T47D (cell line): ENCODE data around the gene FLOT2.
"Not testable (repeated sequence)": the region's sequence is repeated elsewhere in the genome, so short reads cannot be mapped to it uniquely, and the experiment has no call there.

Source experiments
- DNase-seq, 2 experiments: peaks; one replicate each; pipeline versions ENCODE4 v3.0.0 to v3.0.0-alpha.2; 2011 to 2012; ENCODE audit warnings: low read depth in 1 of 2, low spot score in 1 of 2
- JUND ChIP-seq: IDR thresholded peaks from 2 replicates; pipeline ENCODE4 v1.6.1; 2012; ENCODE audit warnings: low read depth
- in situ Hi-C: cut with HindIII; loops from 2 replicates; pipeline ENCODE4 v1.10.0; 2016; ENCODE audit warnings: low sequenced_read_pairs, low pct_unique_long_range_greater_than_20kb

FLOT2 gene, protein sequence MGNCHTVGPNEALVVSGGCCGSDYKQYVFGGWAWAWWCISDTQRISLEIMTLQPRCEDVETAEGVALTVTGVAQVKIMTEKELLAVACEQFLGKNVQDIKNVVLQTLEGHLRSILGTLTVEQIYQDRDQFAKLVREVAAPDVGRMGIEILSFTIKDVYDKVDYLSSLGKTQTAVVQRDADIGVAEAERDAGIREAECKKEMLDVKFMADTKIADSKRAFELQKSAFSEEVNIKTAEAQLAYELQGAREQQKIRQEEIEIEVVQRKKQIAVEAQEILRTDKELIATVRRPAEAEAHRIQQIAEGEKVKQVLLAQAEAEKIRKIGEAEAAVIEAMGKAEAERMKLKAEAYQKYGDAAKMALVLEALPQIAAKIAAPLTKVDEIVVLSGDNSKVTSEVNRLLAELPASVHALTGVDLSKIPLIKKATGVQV

DNA sequence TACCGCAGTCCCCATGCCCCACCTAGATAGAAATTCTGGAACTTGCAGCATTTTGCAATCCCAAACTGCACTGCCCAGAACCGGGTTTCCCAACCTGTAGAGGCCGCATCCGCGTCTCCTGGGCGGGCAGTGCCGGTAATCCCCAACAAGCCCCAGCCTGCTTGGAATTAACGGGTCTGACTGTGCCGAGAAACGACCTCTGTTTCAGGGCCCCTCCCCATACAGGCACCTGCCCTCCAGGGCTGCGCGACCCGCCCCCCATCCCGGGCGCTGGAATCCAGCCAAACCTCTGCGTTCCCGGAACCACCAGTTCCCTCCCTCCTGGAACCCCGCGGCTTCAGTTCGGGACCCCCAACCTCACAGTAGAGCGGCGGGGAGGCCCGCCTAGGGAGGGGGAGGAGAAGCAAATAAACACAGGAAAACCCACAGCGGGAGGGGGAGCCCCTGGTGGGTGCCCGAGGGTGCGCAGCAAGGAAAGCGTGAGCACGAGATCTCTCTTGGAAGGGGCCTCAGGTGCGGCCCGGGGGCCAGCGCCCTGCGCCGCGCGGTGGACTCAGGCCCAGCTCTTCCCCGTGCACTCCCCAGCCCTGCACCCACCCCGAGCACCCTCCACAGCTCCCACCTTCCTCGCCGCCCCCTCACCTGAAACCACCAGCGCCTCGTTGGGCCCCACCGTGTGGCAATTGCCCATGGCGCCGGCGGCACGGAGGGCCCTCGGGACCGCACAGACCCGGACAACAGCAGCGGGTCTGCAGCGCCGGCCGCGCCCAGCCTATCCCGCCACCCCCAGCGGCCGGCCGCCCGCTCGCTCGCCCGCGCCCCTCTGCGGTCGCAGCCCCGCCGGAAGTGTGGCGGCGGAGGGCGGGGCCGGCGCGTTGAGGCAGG lies at the start of gene FLOT2:
Gene FLOT2, minus strand, starts transcription at position 850 of the 885 bp plus-strand sequence. Its CDS starts 159 bp downstream, at position 691.
- DNase-seq = peak; percentile 56 to 68
- TF ChIP-seq JUND = no peak
- in situ Hi-C loops = no loop called here

DNA sequence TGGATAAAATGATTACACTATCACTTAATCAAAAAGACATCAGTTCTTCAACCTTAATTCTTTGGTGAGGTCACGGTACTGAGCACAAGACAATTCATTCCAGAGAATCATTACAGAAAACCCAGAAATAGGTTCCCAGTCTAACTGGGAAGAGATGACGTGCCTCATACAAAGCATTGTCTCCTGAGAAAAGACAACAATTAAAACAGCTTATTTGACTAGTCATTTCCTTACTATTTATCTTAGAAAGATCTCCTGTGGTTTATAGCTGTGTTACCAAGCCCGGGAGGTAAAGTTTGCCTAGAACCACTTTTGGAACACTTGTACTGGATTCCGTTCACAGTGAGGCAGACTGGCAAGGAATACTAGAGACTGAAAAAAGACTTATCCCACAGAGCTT lies 48.7 kb upstream of the FLOT2 start:
- DNase-seq = peak in 1 of 2 experiments; percentile 82
- TF ChIP-seq JUND = no peak
- in situ Hi-C loops = no loop called here

DNA sequence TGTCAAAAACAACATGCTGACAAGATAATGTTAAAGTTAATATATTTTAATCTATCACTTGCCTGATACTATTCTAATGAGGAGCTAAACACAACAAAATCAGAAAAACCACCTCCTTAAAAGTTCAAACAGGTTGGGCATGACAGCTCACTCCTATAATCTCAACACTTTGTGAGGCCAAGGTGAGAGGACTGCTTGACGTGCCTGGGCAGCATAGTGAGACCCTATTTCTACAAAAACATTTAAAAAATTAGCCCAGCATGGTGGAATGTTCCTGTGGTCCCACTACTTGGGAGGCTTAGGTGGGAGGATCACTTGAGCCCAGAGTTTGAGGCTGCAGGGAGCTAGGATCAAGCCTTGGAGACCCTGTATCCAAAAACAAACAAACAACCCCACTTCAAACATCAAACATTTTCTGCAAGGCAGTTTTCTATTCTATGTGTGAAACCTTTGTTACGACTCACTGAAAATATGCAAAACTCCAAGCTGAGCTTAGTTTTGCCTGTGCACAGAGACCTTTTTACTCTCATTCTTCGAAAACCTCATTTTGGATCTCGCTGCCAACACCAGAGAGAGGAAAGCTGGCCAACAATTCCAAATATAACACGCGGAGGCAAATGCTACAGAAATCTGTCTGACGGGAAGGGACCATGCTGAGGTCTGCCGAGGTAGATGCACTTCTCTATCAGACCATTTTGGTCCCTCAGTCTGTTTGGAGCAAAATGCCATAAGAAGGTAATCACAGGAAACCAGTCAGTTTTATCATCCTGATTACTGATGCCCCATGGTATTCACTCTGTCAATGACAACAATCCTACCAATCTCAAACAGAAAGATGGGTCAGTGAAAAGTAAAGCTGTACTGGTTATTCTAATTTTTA lies 47.6 kb upstream of the FLOT2 start:
- in situ Hi-C loops = no loop called here
- TF ChIP-seq JUND = no peak
- no peak for DNase-seq

DNA sequence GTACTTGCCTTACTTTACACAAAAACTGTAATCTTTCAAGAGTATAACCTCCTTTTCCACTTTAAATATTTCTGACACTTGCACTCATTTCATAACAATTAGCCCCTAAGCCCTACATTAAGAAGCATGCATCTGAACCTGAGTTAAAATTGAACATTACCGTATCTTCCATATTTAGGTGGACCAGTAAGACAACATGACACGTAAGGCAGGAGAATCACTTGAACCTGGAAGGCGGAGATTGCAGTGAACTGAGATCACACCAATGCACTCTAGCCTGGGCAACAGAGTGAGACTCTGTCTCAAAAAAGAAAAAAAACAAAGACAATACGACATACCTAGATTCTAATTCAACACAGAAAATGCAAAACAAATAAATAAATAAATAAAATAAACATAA lies 46.8 kb upstream of the FLOT2 start:
- TF ChIP-seq JUND = no peak
- in situ Hi-C loops = no loop called here
- DNase-seq = no peak

DNA sequence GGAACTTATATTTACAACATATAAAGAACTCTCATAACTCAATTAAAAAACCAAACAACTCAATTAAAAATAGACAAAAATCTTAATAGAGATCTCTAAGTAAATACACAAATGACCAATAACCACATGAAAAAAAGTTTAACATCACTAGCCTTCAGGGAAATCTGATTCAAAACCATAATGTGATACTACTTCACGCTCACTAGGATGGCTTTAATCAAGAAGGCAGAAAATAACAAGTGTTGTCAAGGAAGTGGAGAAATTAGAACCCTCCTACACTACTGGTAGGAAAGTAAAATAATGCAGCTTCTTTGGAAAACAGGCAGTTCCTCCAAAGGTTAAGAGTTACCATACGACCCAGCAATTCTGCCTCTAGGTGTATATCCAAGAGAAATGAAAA lies 45.4 kb upstream of the FLOT2 start:
- DNase-seq = no peak
- in situ Hi-C loops = no loop called here
- no peak for TF ChIP-seq JUND

DNA sequence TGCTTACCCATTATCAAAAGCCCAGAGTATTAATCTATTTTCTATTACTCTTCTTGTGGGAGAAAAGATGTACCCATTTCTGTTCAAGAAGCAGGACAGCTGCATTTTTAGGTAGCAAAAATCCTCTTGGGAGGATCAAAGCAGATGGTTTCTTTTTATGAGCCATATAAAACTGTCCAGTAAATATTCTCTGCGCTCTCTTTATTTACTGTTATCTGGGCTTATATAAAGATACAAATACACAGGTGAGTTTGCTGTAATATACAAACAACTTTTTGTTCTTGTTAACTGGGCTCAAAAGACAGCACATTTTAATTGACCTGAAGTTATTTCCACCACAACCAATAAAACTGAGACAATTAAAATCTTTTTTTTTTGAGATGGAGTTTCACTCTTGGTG lies 43.7 kb upstream of the FLOT2 start:
- no peak for DNase-seq
- in situ Hi-C loops = no loop called here
- TF ChIP-seq JUND = no peak

DNA sequence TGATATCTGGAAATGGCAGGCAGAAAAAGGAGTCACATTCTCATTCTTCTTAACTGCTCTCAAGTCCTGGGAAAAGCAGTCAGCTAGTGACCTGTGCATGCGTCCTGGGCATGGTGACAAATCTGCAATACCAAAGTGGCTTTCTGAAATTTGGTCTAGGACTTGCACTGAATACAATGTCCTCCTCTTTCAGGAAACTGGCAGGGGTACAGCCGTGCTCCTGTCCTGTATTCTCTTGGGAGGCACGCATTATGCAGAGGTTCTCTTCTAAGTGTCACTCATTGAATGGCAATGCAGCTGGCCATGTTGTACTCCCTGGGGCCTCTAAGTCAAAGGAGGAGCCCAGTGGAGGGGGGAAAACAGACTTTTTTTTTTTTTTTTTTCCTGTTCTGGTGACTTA lies 43.1 kb upstream of the FLOT2 start:
- in situ Hi-C loops = no loop called here

DNA sequence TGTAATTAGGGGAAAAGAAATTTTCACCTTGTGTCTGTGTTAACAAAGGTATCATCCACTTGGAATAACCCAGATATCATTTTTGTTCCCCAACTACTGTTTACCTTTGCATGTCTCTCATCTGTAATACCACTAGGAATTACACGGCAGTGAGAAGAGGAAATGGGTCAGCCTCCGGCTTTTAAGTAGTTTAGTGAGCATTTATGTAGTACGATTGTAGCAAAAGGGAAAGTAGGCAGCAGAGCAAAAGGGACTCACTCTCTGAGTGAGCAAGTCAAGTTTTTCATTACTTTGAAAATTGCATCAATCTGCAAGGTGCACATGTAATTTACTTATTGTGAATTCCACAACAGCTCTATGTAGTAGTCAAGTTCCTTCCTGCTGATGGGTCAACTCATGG lies 42.6 kb upstream of the FLOT2 start:
- in situ Hi-C loops = no loop called here
- TF ChIP-seq JUND = no peak
- no peak for DNase-seq

More for the DNA sequence above, 43.1 kb upstream of the FLOT2 start:
- TF ChIP-seq JUND = no peak
- no peak for DNase-seq

DNA sequence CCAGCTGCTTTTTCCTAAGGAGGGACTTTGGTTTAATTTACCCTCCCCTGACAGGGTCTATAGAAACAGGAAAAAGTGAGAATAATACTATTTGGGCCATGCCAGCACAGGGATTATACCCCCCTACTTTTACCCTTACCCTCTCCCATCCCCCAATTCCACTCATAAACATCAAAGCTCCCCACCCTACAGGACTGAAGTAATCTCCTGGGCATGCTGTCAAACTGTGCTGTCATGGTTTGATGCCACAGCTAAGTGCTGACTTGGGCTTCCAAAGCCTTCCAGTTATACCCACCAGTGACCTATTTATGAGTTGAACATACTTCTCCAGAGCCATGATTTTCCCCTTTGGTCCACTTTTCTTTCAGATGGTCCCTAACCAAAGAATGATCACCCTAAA lies 41.0 kb upstream of the FLOT2 start:
- DNase-seq = no peak
- in situ Hi-C loops = no loop called here
- TF ChIP-seq JUND = no peak

DNA sequence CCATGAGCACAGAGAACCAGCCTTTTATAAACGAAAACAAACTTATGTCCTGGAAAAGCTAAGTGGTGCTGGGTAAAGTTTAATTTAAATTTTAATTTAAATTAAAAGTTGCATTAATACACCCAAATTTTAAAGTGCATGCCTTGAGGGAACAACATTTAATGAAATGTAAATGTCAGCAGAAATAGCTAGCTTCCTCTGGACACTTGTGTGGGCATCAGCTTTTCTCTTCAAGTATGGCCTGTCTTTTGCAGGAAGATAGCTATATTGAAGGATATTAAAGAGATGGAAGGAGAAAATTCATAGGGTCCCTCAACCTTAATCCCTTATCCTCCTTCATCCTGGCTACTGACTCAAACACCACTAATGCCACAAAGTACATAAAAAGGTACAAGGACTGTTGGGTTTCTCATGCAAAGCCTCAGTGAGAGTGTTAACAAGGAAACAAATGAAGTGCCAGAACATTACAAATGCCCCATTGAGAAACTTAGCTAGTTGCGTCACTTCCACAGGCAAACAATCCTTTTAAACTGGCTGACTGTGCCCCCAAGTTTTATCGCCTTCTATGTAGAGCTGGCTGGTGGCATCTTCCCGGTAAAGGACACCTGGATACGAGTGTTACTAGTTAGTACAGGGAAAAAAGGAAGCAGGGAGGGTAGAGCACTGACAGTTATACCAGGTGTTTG lies 39.7 kb upstream of the FLOT2 start:
- TF ChIP-seq JUND = no peak
- peak in 1 of 2 experiments; percentile 67 for DNase-seq
- in situ Hi-C loops = no loop called here

DNA sequence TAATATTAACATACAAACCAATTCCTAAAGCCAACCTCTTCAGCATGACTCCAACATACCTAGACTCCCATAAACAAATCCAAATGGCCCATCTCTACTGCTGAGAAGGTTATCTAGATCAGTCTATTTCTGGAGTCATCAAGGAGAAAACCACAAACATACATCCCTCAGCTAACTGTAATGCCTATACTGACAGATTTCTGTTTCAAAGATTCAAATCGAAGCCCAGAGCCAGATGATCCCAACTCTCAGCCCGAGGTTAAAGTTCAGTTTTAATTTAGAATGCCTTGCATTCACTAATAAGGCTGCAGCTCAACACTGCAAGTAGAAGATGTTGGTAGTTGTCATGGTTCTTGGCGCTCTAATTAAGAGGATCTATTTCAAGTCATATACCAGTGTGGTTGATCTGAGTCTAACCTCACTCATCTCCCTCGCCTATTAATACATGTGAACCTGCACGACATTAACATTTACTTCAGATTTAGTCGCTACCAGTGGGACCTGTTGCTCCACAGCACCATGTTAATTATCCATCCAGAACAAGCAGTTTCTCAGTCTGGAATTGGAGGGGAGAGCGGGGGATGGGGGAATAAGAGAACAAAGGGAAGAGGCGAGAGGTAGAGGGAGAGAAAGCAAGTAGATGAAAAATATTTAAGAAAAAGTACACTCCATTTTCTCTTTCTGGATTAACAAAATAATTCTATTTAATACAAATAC lies 38.4 kb upstream of the FLOT2 start:
- TF ChIP-seq JUND = no peak
- no peak for DNase-seq
- in situ Hi-C loops = no loop called here

DNA sequence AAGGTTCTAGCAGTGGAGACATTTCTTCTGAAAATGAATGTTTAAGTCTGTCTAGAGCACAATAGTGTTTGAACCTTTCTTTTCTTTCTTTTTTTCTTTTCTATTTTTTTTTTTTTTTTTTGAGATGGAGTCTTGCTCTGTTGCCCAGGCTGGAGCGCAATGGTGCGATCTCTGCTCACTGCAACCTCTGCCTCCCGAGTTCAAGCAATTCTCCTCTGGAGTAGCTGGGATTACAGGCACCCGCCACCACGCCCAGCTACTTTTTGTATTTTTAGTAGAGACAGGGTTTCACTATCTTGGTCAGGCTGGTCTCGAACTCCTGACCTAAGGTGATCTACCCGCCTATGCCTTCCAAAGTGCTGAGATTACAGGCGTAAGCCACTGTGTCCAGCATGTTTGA lies 37.0 kb upstream of the FLOT2 start:
- in situ Hi-C loops, DNase-seq: not testable (repeated sequence)
